ENCODE data around the gene CTTNBP2NL. TPM values are rescaled to one million over a fixed set of nuclear protein-coding genes. Genes with fewer than 3 reads are reported as not detected.
"Not testable (repeated sequence)": the region's sequence is repeated elsewhere in the genome, so short reads cannot be mapped to it uniquely, and the experiment has no call there.

CTTNBP2NL gene
- total RNA-seq, 1 donor from 2014 or later: 24.8 TPM

DNA sequence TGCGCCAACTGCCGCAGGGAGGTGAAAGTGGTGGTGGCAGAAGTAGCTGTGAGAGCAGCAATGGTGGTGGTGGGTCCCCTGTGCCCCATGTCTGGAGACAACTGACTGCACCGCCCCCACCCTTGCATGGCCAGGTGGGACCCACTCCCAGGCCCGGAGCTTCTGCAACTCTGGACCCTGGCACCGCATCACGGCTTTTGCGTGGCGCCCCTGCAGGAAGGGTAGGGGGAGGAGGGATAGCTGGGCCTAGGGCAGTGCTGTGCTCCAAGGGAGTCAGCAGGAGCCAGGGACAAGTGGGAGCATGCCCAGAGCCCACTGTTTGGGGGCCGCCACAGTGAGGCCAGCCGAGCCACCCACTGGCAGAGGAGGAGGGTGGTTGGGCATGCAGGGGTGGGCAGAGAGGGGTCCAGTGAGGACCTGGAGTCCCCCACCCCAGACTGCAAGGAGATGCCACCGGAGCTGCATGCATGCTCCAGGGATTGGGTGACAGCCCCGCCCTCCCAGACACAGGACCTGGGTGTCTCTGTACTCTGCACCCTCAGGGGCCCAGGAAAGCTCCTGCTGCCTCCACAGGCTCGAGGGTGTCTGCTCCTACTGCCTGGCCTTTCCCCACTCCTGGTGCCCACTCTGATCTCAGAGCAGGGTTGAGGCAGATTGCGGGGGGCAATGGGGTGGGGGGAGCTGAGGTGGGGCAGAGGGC lies 9.8 kb upstream of the CTTNBP2NL start:
- Histone ChIP-seq H3K9me3 (no peaks in the 10 kb centered on the region), H3K4me1 (peaks cover 2% of the 10 kb centered on the region), H3K27me3 (no peaks in the 10 kb centered on the region), H3K27ac (no peak overlapping the region), H3K36me3 (no peaks in the 10 kb centered on the region), H3K4me3 (no peak overlapping the region)
- intact Hi-C loops (cut with DNase I): no loop called here
- DNase-seq (ENCODE audit: extremely low spot score in 2 of 2): no peak
- TF ChIP-seq POLR2A (IDR thresholded peaks at IDR 0.05) (no peak), POLR2AphosphoS5 (IDR thresholded peaks at IDR 0.05; ENCODE audit: insufficient read depth in 1 of 2, low read depth in 1 of 2) (no peak), CTCF (IDR thresholded peaks at IDR 0.05) (no peak)

DNA sequence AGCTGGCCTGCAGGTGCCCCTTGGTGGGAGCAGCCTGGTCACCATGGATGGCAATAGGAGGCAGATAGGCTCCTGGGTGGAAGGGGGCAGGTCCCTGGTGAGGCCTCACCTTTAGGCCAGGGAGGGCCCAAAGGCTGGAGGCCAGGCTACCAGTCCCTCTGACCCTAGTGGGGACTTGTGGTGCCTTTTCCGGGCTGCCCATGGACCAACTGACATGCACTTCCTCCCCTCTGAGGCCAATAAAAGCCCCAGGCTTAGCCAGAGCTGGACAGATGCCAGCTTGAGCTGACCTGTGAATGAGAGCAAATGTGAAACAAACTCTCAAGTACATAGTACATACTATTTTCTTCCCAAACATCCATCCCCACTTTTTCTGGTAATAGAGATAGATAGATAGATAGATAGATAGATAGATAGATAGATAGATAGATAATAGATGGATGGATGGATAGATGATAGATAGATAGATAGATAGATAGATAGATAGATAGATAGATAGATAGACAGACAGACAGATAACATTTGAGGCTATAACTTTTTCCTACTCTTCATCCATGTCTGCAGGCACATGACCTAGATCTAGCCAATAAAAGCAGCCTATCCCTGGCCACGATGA lies 9.2 kb upstream of the CTTNBP2NL start:
- TF ChIP-seq POLR2A (IDR thresholded peaks at IDR 0.05) (no peak), POLR2AphosphoS5 (IDR thresholded peaks at IDR 0.05; ENCODE audit: insufficient read depth in 1 of 2, low read depth in 1 of 2) (no peak), CTCF (IDR thresholded peaks at IDR 0.05) (no peak)
- H3K9me3 ChIP-seq: no peaks in the 10 kb centered on the region
- no peaks in the 10 kb centered on the region for H3K27me3 ChIP-seq
- H3K27ac ChIP-seq: no peak overlapping the region
- DNase-seq (ENCODE audit: extremely low spot score in 2 of 2): no peak
- no peak overlapping the region for H3K4me3 ChIP-seq
- intact Hi-C loops (cut with DNase I): no loop called here
- H3K36me3 ChIP-seq: no peaks in the 10 kb centered on the region
- peaks cover 8% of the 10 kb centered on the region for H3K4me1 ChIP-seq

DNA sequence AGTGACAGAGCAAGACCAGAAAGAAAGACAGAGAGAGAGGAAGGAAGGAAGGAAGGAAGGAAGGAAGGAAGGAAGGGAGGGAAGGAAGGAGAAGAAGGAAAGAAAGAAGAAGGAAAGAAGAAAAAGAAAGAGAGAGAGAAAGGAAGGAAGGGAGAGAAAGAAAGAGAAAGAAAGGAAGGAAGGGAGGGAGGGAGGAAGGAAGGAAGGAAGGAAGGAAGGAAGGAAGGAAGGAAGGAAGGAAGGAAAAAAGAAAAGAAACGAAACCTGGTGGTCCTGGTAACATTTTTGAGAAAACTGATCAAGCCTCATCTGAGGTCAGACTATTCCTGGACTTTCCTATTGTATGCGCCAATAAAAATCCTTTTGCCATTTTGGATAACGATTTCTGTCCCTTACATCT lies 8.2 kb upstream of the CTTNBP2NL start:
- TF ChIP-seq POLR2AphosphoS5 (IDR thresholded peaks at IDR 0.05; ENCODE audit: insufficient read depth in 1 of 2, low read depth in 1 of 2) (no peak), CTCF (IDR thresholded peaks at IDR 0.05) (no peak), POLR2A (IDR thresholded peaks at IDR 0.05) (no peak)
- Histone ChIP-seq H3K27ac (no peak overlapping the region), H3K36me3 (no peaks in the 10 kb centered on the region), H3K9me3 (no peaks in the 10 kb centered on the region), H3K4me1 (peaks cover 17% of the 10 kb centered on the region), H3K27me3 (no peaks in the 10 kb centered on the region), H3K4me3 (no peak overlapping the region)
- DNase-seq (ENCODE audit: extremely low spot score in 2 of 2): no peak
- intact Hi-C loops (cut with DNase I): no loop called here

DNA sequence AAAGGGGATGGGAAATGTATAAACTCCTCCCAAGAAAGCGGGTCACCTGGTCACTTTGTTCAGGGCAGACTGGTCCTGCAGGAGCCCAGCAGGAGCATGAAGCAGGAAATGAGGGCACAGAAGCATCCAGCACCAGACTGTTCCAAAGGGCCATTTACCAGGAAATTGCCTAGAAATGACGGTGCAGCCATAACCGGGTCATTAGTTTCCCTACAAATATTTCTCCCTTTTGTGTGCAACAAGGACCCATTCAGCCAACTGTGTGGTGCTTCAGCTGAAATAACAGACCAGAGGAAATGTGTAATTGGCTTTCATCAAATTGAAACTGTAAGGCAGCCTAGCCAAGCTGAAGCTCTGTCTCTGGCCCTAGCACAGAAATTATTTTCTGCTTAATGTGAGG lies 7.6 kb upstream of the CTTNBP2NL start:
- no peak for DNase-seq (ENCODE audit: extremely low spot score in 2 of 2)
- H3K9me3 ChIP-seq: no peaks in the 10 kb centered on the region
- peaks cover 23% of the 10 kb centered on the region for H3K4me1 ChIP-seq
- no peak overlapping the region for H3K4me3 ChIP-seq
- TF ChIP-seq POLR2A (IDR thresholded peaks at IDR 0.05) (no peak), CTCF (IDR thresholded peaks at IDR 0.05) (no peak), POLR2AphosphoS5 (IDR thresholded peaks at IDR 0.05; ENCODE audit: insufficient read depth in 1 of 2, low read depth in 1 of 2) (no peak)
- peak overlapping the region; percentile 56 for H3K27ac ChIP-seq
- intact Hi-C loops (cut with DNase I): no loop called here
- no peaks in the 10 kb centered on the region for H3K27me3 ChIP-seq
- no peaks in the 10 kb centered on the region for H3K36me3 ChIP-seq

- no peak overlapping the region for H3K27ac ChIP-seq
- intact Hi-C loops (cut with DNase I): loop anchor here (5.0 kb wide), 1 partner anchor 318 kb away; the partner anchor contains the start of gene RHOC
Observed at GRCh38 chr1:112389689-112390088, 6.3 kb upstream of the CTTNBP2NL start.

DNA sequence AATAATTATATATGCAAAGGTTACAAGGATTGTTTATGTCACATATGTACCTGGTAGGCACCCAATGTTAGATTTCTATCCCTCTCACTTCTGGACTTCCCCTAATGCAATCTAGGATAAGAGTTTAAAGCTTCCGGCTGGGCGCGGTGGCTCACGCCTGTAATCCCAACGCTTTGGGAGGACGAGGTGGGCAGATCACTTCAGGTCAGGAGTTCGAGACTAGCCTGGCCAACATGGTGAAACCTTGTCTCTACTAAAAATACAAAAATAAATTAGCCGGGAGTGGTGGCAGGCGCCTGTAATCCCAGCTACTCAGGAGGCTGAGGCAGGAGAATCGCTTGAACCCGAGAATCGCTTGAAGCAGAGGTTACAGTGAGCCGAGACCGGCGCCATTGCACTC lies 5.7 kb upstream of the CTTNBP2NL start:
- Histone ChIP-seq H3K4me1 (peaks cover 40% of the 10 kb centered on the region), H3K4me3 (peak overlapping the region; percentile 41 to 47), H3K27ac (peak overlapping the region; percentile 96)
- H3K36me3 ChIP-seq; DNase-seq (ENCODE audit: extremely low spot score in 2 of 2); H3K27me3 ChIP-seq; H3K9me3 ChIP-seq: not testable (repeated sequence)
- intact Hi-C loops (cut with DNase I): loop anchor here (5.0 kb wide), 1 partner anchor 317 kb away; the partner anchor contains the start of gene RHOC

More at GRCh38 chr1:112389689-112390088, 6.3 kb upstream of the CTTNBP2NL start:
- no peak for DNase-seq (ENCODE audit: extremely low spot score in 2 of 2)
- no peaks in the 10 kb centered on the region for H3K36me3 ChIP-seq
- no peak for TF ChIP-seq POLR2A (IDR thresholded peaks at IDR 0.05)
- TF ChIP-seq POLR2AphosphoS5 (IDR thresholded peaks at IDR 0.05; ENCODE audit: insufficient read depth in 1 of 2, low read depth in 1 of 2): no peak
- no peak for TF ChIP-seq CTCF (IDR thresholded peaks at IDR 0.05)
- no peak overlapping the region for H3K4me3 ChIP-seq
- peaks cover 33% of the 10 kb centered on the region for H3K4me1 ChIP-seq
- no peaks in the 10 kb centered on the region for H3K27me3 ChIP-seq
- no peaks in the 10 kb centered on the region for H3K9me3 ChIP-seq

All from vagina (tissue), 2 donors.